Neural progenitor cell (in vitro differentiated cells): ENCODE results near the gene RCAN3.

ENCODE experiments used
- EZH2 ChIP-seq: fragments of 200-600 bp; sonication (generic); IDR thresholded peaks from 2 replicates; pipeline ENCODE4 v1.6.1; 2017; ENCODE audit warnings: antibody characterized with exemption, mild to moderate bottlenecking, moderate library complexity
- EZH2phosphoT487 ChIP-seq: fragments of 200-600 bp; sonication (generic); IDR thresholded peaks from 2 replicates; pipeline ENCODE4 v1.6.1; 2017; ENCODE audit warnings: antibody characterized with exemption
- TF ChIP-seq, protein P1 (sequence below): fragments of 200-600 bp; sonication (generic); IDR thresholded peaks from 2 replicates; pipeline ENCODE4 v1.5.1; 2017; ENCODE audit warnings: antibody characterized with exemption, mild to moderate bottlenecking

DNA sequence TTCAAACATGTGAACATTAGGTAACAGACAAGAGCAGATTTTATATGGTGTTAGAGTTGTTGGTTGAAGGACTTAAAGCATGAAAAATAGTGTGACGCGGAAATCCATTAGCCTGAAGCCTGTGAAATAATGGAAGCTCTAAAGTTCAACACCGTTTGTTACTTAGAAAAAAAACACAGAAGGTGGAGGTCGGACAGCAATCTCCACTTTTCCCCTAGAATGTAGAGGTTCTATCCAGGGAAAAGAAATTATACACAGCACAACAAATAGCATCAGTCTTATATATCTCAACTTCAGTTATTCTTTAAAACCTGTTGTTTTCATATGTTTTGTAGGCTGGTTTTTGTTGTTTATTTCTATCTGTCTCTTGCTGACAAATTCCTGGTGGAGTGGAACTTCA lies 1.9 kb downstream of the RCAN3 start:
- TF ChIP-seq, protein P1, sequence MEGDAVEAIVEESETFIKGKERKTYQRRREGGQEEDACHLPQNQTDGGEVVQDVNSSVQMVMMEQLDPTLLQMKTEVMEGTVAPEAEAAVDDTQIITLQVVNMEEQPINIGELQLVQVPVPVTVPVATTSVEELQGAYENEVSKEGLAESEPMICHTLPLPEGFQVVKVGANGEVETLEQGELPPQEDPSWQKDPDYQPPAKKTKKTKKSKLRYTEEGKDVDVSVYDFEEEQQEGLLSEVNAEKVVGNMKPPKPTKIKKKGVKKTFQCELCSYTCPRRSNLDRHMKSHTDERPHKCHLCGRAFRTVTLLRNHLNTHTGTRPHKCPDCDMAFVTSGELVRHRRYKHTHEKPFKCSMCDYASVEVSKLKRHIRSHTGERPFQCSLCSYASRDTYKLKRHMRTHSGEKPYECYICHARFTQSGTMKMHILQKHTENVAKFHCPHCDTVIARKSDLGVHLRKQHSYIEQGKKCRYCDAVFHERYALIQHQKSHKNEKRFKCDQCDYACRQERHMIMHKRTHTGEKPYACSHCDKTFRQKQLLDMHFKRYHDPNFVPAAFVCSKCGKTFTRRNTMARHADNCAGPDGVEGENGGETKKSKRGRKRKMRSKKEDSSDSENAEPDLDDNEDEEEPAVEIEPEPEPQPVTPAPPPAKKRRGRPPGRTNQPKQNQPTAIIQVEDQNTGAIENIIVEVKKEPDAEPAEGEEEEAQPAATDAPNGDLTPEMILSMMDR, result no peak
- TF ChIP-seq EZH2phosphoT487, result no peak
- no peak for TF ChIP-seq EZH2
